Smooth muscle cell (in vitro differentiated cells): ENCODE results near the gene LYRM2. TPM values are rescaled to one million over a fixed set of nuclear protein-coding genes. Genes with fewer than 3 reads are reported as not detected.

Experiments
- DNase-seq: peaks from one replicate; lab custom pipeline; 2025; ENCODE audit not compliant: unreplicated experiment; lab: John Stamatoyannopoulos, UW
- H2AFZ ChIP-seq: fragments of 200-600 bp; sonication (generic); 2 replicates; pipeline ENCODE4 v1.6.0; 2016; ENCODE audit warnings: antibody characterized with exemption, low read depth, mild to moderate bottlenecking
- H3F3A ChIP-seq: fragments of 200-600 bp; sonication (generic); 2 replicates; pipeline ENCODE4 v1.6.0; 2017; ENCODE audit warnings: antibody characterized with exemption, low read depth
- H3K27ac ChIP-seq: fragments of 200-600 bp; sonication (generic); 2 replicates; pipeline ENCODE4 v1.5.1; 2016; ENCODE audit warnings: low read depth, mild to moderate bottlenecking
- H3K27me3 ChIP-seq: fragments of 200-600 bp; sonication (generic); 2 replicates; pipeline ENCODE4 v1.6.1; 2016; ENCODE audit warnings: low read depth, mild to moderate bottlenecking
- H3K36me3 ChIP-seq: fragments of 200-600 bp; sonication (generic); 2 replicates; pipeline ENCODE4 v1.5.1; 2016; ENCODE audit warnings: low read depth
- H3K4me1 ChIP-seq: fragments of 200-600 bp; sonication (generic); 2 replicates; pipeline ENCODE4 v1.5.1; 2016; ENCODE audit warnings: low read depth
- H3K4me2 ChIP-seq: fragments of 200-600 bp; sonication (generic); 2 replicates; pipeline ENCODE4 v1.6.0; 2016; ENCODE audit warnings: mild to moderate bottlenecking
- H3K4me3 ChIP-seq: fragments of 200-600 bp; sonication (generic); 2 replicates; pipeline ENCODE4 v1.5.1; 2016; ENCODE audit warnings: mild to moderate bottlenecking
- H3K79me2 ChIP-seq: fragments of 200-600 bp; sonication (generic); 2 replicates; pipeline ENCODE4 v1.6.0; 2016; ENCODE audit warnings: low read depth, mild to moderate bottlenecking
- H3K9ac ChIP-seq: fragments of 200-600 bp; sonication (generic); 2 replicates; pipeline ENCODE4 v1.6.0; 2016; ENCODE audit warnings: low read depth
- H3K9me3 ChIP-seq: fragments of 200-600 bp; sonication (generic); replicated peaks from 2 replicates; pipeline ENCODE4 v1.5.1; 2016; ENCODE audit warnings: low read depth
- H4K20me1 ChIP-seq: fragments of 200-600 bp; sonication (generic); 2 replicates; pipeline ENCODE4 v1.6.0; 2016; ENCODE audit warnings: low read depth
- CTCF ChIP-seq: fragments of 200-600 bp; sonication (generic); IDR thresholded peaks from 2 replicates; pipeline ENCODE4 v1.5.1; 2017; ENCODE audit warnings: borderline replicate concordance, mild to moderate bottlenecking, antibody characterized with exemption; ENCODE audit not compliant: insufficient read depth, poor library complexity, severe bottlenecking
- WGBS: methylation state at CpG from one replicate; pipeline ENCODE4 v1.1.7; 2016; ENCODE audit warnings: low lambda C conversion rate; 5-methylcytosine and 5-hydroxymethylcytosine counted together
- polyA plus RNA-seq: library from polyadenylated mRNA; unstranded; fragments of >200 nt; fragmentation: Nextera tagmentation; extraction: Ambion mirVana; gene quantifications from 2 replicates; pipeline ENCODE4 v1.2.1, GENCODE V29; 2016
- total RNA-seq: library from RNA; depleted of rRNA; stranded (reverse); fragments of >200 nt; gene quantifications from 2 replicates; pipeline ENCODE4 v1.2.3, GENCODE V29; 2014

Gene LYRM2
- total and polyA plus RNA-seq, 2 experiments from 2014 or later, result 17.9 to 35.5 TPM

DNA sequence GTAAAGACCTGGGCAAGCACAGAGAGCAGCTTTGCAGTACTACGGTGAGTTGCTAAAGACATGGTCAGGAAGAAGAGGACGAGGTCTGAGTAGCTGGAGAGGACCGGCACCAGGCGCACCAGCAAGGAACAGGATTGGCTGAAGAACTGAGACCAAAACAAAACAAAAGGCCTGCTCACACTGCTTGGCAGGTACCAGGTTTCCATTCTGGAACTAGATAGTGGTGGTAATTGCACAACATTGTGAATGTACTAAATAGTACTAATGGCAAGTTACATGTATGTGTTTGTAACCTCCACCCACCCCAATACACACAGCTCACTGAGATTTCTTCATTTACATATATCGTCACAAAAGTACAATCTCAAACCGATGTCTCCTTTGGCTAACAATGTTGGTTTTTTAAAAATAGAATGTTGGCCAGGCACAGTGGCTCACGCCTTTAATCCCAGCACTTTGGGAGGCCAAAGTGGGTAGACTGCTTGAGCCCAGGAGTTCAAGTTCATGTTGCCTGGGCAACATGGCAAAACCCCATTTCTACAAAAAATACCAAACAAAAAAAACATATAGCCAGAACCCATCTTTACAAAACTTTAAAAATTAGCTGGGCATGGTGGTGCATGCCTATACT, 32.5 kb upstream of the LYRM2 start:
- Histone ChIP-seq H3K9ac (no peak overlapping the region), H3K4me2 (no peak overlapping the region), H3K27ac (no peak overlapping the region), H3F3A (no peaks in the 10 kb centered on the region), H3K79me2 (no peaks in the 10 kb centered on the region), H3K4me1 (no peaks in the 10 kb centered on the region), H3K36me3 (peaks cover 27% of the 10 kb centered on the region), H2AFZ (no peak overlapping the region), H3K9me3 (no peaks in the 10 kb centered on the region), H3K4me3 (no peak overlapping the region), H3K27me3 (no peaks in the 10 kb centered on the region), H4K20me1 (no peaks in the 10 kb centered on the region)
- TF ChIP-seq CTCF, result no peak
- 98% methylated on average over 7 of the region's 7 CpGs for WGBS
- no peak for DNase-seq

GRCh38 chr6:89669002-89669401, 30.5 kb upstream of the LYRM2 start:
- H4K20me1 ChIP-seq, result no peaks in the 10 kb centered on the region
- DNase-seq, result no peak
- H3K27me3 ChIP-seq, result no peaks in the 10 kb centered on the region
- H3K4me1 ChIP-seq, result no peaks in the 10 kb centered on the region
- H3K9me3 ChIP-seq, result no peaks in the 10 kb centered on the region
- no peak overlapping the region for H3K9ac ChIP-seq
- 69% methylated on average over 6 of the region's 6 CpGs for WGBS
- peaks cover 16% of the 10 kb centered on the region for H3K36me3 ChIP-seq
- no peaks in the 10 kb centered on the region for H3K79me2 ChIP-seq
- no peak overlapping the region for H3K4me2 ChIP-seq
- TF ChIP-seq CTCF, result no peak
- no peak overlapping the region for H2AFZ ChIP-seq
- no peak overlapping the region for H3K27ac ChIP-seq
- H3K4me3 ChIP-seq, result no peak overlapping the region
- no peaks in the 10 kb centered on the region for H3F3A ChIP-seq

DNA sequence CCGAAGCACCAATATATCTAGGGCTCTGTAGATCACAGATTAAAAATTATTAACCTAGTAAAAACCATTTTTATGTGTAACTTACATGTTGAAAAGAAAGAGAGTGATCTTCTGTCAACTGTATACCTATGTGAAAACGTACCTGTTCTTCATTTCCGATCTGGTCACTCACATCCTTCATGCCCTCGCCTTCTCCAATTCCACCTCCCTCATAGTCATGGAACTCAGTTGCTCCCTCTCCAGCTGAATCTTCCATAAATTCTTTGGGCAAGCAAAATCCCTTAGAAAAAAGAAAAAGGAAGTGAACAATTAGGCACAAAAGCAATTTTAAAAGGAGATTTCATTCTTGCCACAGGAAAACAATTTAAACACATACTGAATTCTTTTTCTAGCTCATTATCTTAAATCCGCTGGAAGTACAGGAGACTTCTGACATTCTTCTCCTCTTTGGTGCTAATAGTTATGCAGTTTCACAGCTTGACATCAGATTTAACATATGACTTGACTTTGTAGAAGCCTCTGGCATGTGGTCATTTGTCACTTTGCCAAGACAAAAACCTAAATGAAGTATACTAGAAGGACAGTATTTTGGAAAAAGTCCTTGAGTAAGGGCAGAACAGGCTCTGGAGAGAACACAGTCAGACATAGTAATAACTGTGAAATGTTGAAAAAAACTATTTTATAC, 29.5 kb upstream of the LYRM2 start:
- Histone ChIP-seq H3K9me3 (no peaks in the 10 kb centered on the region), H3K9ac (no peak overlapping the region), H3K79me2 (no peaks in the 10 kb centered on the region), H3K4me2 (no peak overlapping the region), H3F3A (no peaks in the 10 kb centered on the region), H3K36me3 (peaks cover 17% of the 10 kb centered on the region), H4K20me1 (no peaks in the 10 kb centered on the region), H3K27me3 (no peaks in the 10 kb centered on the region), H3K4me3 (no peak overlapping the region), H2AFZ (no peak overlapping the region), H3K27ac (no peak overlapping the region), H3K4me1 (no peaks in the 10 kb centered on the region)
- no peak for TF ChIP-seq CTCF
- DNase-seq, result no peak
- 80% methylated on average over 5 of the region's 5 CpGs for WGBS
